Muscle of back (tissue), 11 donors: ENCODE data around the gene TIMM9. TPM values are rescaled to one million over a fixed set of nuclear protein-coding genes. Genes with fewer than 3 reads are reported as not detected.
"Not testable (repeated sequence)": the region's sequence is repeated elsewhere in the genome, so short reads cannot be mapped to it uniquely, and the experiment has no call there.

Source experiments
- DNase-seq, 3 donors: peaks; one replicate each; pipeline versions ENCODE4 v3.0.0 to v3.0.0-alpha.2; 2013
- polyA plus RNA-seq, 10 donors: library from polyadenylated mRNA; unstranded; fragments of 120-200 nt; gene quantifications; one replicate each; pipeline ENCODE4 v1.2.1, GENCODE V29; 2013; ENCODE audit not compliant: insufficient read length in 10 of 10

TIMM9 gene
- polyA plus RNA-seq, 10 donors: 79.5 to 122 (median 92.3) TPM

- DNase-seq: no peak
Measured at GRCh38 chr14:58401587-58401986, 25.7 kb downstream of the TIMM9 start.

GRCh38 chr14:58398895-58399294 is 28.4 kb downstream of the TIMM9 start:
- no peak for DNase-seq

GRCh38 chr14:58398495-58398894 is 28.8 kb downstream of the TIMM9 start:
- no peak for DNase-seq

GRCh38 chr14:58397156-58397555 is 30.2 kb downstream of the TIMM9 start:
- DNase-seq: no peak

GRCh38 chr14:58395812-58396788 is 31.2 kb downstream of the TIMM9 start, which contains the start of gene TOMM20L:
TSS of gene TOMM20L (plus strand) at chr14:58395930. CDS start at chr14:58395958, 28 bp downstream.
- peak; percentile 73 to 90 (median 75) for DNase-seq

DNA sequence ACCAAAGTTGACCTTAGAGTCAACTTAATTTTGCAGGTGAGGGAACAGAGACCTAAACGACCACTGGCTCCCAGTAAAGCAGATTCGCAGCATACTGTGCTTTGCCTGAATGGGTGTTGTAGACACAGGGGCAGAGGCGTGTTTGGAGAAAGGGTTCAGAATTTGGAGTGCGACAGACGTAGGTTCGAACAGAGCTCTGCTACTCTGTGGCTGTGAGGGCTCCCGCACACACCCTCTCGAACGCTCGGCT is 31.8 kb downstream of the TIMM9 start:
- DNase-seq: no peak

GRCh38 chr14:58390830-58391229 is 36.5 kb downstream of the TIMM9 start:
- DNase-seq: no peak

GRCh38 chr14:58376791-58377190 is 50.5 kb downstream of the TIMM9 start:
- no peak for DNase-seq

DNA sequence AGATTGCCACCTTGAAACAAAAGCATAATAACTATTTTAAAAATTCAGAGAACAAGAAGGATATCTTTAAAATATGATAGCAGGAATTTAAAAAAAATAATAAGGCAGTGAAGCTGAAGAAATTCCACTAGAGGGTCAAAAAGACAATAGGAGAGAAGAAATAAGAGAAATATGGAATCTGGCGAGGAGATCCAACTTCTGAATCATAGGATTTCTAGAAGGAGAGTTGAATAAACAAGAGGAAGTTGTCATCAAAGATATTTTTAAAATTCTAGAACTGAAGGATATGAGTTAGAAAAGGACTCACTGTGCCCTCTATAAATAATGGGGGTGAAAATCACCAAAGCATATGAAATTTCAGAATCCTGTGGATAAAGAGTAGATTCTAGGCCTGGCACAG is 58.4 kb downstream of the TIMM9 start:
- no peak for DNase-seq

DNA sequence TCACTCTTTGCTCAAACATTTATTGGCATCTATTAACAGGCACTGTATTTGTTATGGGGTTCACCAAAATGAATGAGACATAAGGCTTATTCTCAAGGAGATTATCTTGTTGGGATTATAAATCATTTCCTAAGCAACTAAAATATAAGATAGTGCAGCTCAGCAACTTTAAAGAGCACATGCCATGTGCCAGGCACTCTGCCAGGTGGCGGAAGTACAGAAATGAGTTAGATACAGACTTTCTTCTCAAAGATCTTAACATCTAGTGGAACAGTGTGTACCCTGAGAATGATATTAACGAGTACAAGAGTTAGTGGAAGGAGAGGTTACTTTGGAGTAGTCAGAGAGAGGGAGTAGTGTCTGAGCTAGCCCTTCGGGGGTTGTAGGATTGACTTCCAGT is 60.0 kb downstream of the TIMM9 start:
- DNase-seq: no peak

GRCh38 chr14:58364316-58364715 is 63.0 kb downstream of the TIMM9 start:
- no peak for DNase-seq

DNA sequence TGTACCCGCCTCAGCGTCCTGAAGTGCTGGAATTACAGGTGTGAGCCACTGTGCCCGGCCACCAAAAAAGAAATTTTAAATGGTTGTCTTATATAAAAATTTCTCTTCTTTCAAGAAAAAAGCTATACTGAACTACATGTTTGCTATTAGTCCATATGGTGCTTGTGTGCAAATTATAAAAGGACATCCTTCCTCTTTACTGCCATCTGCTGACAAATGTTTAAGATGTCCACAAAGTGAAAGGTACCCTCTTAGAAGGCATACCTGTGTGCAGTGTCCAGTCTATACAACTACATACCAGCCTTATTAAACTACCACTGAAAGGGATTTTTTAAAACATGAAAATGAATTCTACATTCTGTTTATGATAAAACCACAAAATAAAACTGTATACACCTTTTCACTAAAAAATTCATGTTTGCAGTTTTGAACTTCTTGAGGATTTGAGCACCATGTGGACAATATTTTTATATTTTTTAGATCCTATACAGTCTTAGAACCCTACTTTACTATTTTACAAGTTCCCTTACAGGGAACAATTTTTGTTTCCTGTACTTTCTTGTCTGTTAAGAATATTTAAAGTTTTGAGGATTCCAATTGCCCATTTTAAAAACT is 64.4 kb downstream of the TIMM9 start:
- DNase-seq: peak in 2 of 3 donors; percentile 2 to 35

- DNase-seq: not testable (repeated sequence)
Measured at GRCh38 chr14:58362272-58362671, 65.1 kb downstream of the TIMM9 start.

Other genes starting within 250 kb of the TIMM9 start
- gene ACTR10, start 227.4 kb downstream of the TIMM9 start, polyA plus RNA-seq: 10 to 100 TPM; 50.5 to 83.5 (median 72.2) TPM
- 100 to 1,000 TPM in 4 of 10 donors, 10 to 100 TPM in 6; 78.7 to 121 (median 95.1) TPM for gene PSMA3, start 182.7 kb downstream of the TIMM9 start, polyA plus RNA-seq
- 10 to 100 TPM; 11.4 to 18.3 (median 14.8) TPM for gene ARID4A, start 129.0 kb downstream of the TIMM9 start, polyA plus RNA-seq
- 1 to 10 TPM in 1 of 10 donors, under 1 TPM in 6, not detected in 3; 0.46 to 1.3 (median 0.64) TPM for gene TOMM20L, start 31.6 kb downstream of the TIMM9 start, polyA plus RNA-seq
- gene KIAA0586, start 188 bp upstream of the TIMM9 start, polyA plus RNA-seq: 10 to 100 TPM; 13.3 to 19.2 (median 15.9) TPM
- 10 to 100 TPM; 22.0 to 37.0 (median 29.7) TPM for gene DACT1, start 210.4 kb upstream of the TIMM9 start, polyA plus RNA-seq